BJ (cell line): ENCODE data around the gene MTHFD1L. TPM values are rescaled to one million over a fixed set of nuclear protein-coding genes. Genes with fewer than 3 reads are reported as not detected.
A peak's percentile ranks its signal among the peaks of the same experiment; 100 is the strongest.

Experiments
- CTCF ChIA-PET: fragments of 350-600 bp; formaldehyde crosslinking; extraction: SDS; loops from one replicate; lab custom pipeline; 2021; ENCODE audit warnings: antibody characterized with exemption, inconsistent platforms; lab: Yijun Ruan, JAX
- POLR2A ChIA-PET: fragments of 300-600 bp; sonication (Branson Sonifier 250); formaldehyde crosslinking; extraction: SDS; loops from one replicate; lab custom pipeline; 2021; ENCODE audit warnings: antibody characterized with exemption; lab: Charles Lee
- DNase-seq: peaks from one replicate; pipeline ENCODE4 v3.0.0-alpha.2; 2011; ENCODE audit warnings: low read depth
- H3K27me3 ChIP-seq: 2 replicates; pipeline ENCODE4 v1.6.0; 2011; ENCODE audit warnings: low read length; ENCODE audit not compliant: control insufficient read depth, insufficient read depth
- H3K36me3 ChIP-seq: 2 replicates; pipeline ENCODE4 v1.5.1; 2011; ENCODE audit warnings: low read length; ENCODE audit not compliant: control insufficient read depth, insufficient read depth
- H3K4me3 ChIP-seq: 2 replicates; pipeline ENCODE4 v1.5.1; 2011; ENCODE audit warnings: low read depth, mild to moderate bottlenecking, control low read depth, low read length
- polyA plus RNA-seq: library from polyadenylated mRNA; depleted of rRNA; stranded (reverse); fragments of >200 nt; gene quantifications from 2 replicates; pipeline ENCODE4 v1.2.3, GENCODE V29; 2011
- TF ChIP-seq, protein P1 (sequence below): IDR thresholded peaks from 2 replicates; pipeline ENCODE4 v1.5.1; 2011; ENCODE audit warnings: low read depth, mild to moderate bottlenecking, control low read depth, inconsistent platforms, low read length, moderate library complexity; ENCODE audit not compliant: insufficient read depth

MTHFD1L gene
- polyA plus RNA-seq, 1 experiment = 58.9 TPM

DNA sequence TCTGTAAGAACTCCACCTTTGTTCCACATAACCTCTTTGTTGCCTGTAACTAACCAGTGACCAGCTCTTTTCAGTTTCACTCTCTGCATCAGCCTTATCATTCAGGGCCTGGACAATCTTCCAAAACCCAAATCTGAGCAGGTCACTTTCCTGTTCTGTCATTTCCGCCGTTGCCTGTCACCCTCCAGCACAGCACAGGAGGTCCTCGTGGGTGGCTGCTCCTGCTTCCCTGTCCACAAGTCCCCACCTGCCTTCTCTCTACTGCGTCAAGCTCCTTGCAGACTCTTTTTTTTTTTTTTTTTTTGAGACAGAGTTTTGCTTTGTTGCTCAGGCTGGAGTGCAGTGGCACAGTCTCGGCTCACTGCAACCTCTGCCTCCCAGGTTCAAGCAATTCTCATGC is 73.9 kb downstream of the MTHFD1L start:
- no peak overlapping the region for H3K4me3 ChIP-seq
- TF ChIP-seq, protein P1, sequence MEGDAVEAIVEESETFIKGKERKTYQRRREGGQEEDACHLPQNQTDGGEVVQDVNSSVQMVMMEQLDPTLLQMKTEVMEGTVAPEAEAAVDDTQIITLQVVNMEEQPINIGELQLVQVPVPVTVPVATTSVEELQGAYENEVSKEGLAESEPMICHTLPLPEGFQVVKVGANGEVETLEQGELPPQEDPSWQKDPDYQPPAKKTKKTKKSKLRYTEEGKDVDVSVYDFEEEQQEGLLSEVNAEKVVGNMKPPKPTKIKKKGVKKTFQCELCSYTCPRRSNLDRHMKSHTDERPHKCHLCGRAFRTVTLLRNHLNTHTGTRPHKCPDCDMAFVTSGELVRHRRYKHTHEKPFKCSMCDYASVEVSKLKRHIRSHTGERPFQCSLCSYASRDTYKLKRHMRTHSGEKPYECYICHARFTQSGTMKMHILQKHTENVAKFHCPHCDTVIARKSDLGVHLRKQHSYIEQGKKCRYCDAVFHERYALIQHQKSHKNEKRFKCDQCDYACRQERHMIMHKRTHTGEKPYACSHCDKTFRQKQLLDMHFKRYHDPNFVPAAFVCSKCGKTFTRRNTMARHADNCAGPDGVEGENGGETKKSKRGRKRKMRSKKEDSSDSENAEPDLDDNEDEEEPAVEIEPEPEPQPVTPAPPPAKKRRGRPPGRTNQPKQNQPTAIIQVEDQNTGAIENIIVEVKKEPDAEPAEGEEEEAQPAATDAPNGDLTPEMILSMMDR = no peak
- no peak for DNase-seq
- POLR2A ChIA-PET = interaction anchor here (0.6 kb wide), 1 partner anchor 32 kb away, joined by 4 read pairs; no protein-coding TSS in a partner anchor
- CTCF ChIA-PET = no interaction called here
- no peaks in the 10 kb centered on the region for H3K27me3 ChIP-seq
- peaks cover 9% of the 10 kb centered on the region for H3K36me3 ChIP-seq

DNA sequence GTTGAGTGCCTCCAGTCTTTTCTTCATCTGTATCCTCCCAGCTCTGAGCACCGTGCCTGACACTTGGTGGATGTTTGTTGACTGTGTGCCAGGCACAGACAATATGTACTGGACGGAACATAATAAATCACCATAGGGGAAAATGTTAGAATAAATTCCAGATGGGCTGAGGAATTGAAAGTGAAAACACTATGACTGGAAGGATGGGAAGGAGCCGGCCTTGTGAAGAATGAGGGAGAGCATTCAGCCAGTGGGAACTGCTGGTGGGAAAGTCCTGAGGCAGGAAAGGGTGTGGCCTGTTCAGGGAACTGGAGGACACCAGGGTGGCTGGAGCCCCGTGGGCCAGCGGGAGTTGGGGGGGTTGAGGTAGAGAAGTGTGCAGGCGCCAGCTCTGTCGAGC is 75.4 kb downstream of the MTHFD1L start:
- DNase-seq = peak; percentile 87
- no peak overlapping the region for H3K4me3 ChIP-seq
- no peaks in the 10 kb centered on the region for H3K27me3 ChIP-seq
- POLR2A ChIA-PET = no interaction called here
- peaks cover 15% of the 10 kb centered on the region for H3K36me3 ChIP-seq
- CTCF ChIA-PET = interaction anchor here (0.7 to 1.4 kb wide), 2 partner anchors 11 to 124 kb away, joined by 3 to 4 read pairs; no protein-coding TSS in a partner anchor
- TF ChIP-seq, protein P1 = no peak

DNA sequence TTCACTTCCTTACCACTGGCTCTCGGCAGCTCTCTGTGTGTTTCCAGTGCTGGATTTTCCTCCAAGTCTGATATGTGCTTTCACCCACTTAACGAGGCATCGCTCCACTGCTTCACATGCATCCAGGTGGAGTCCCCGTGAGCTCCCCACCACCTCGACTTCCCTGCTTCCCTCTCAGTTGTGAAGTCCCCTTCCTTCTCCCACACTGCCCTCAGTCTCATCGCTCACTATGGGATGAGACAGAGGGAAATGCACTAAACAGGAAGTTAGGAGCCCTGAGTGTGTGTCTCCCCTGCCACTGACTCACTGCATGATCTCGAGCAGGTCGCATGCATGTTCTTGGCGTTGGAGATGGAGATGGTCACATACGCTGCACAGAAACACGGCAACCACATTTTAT is 84.0 kb downstream of the MTHFD1L start:
- CTCF ChIA-PET = interaction anchor here (2.0 kb wide), 1 partner anchor 58 kb away, joined by 4 read pairs; no protein-coding TSS in a partner anchor
- H3K36me3 ChIP-seq = peaks cover 32% of the 10 kb centered on the region

DNA sequence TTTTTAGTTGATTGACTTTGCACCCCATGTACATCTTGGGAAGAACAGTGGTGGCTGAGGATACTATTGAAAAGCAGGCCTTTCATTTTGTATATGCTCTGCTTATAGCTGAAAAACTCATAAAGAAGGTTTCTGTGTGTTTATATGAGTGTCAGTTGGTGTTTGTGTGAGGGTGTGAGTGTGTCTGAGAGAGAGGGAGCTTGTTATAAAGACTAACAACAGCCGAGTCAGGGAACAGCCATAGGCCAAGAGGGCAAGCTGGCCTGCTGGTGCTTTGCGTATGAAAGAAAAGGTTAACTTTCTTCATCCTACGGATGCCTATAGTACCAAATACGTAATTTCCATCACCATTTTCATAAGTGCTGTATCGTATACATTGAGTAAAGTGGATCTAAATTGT is 88.3 kb downstream of the MTHFD1L start:
- POLR2A ChIA-PET = no interaction called here
- CTCF ChIA-PET = no interaction called here
- TF ChIP-seq, protein P1 = no peak

More for the DNA sequence above, 84.0 kb downstream of the MTHFD1L start:
- Histone ChIP-seq H3K27me3 (no peaks in the 10 kb centered on the region), H3K4me3 (no peak overlapping the region)
- no peak for DNase-seq
- TF ChIP-seq, protein P1 = no peak
- POLR2A ChIA-PET = interaction anchor here (0.6 kb wide), 1 partner anchor 401 kb away, joined by 3 read pairs; no protein-coding TSS in a partner anchor

DNA sequence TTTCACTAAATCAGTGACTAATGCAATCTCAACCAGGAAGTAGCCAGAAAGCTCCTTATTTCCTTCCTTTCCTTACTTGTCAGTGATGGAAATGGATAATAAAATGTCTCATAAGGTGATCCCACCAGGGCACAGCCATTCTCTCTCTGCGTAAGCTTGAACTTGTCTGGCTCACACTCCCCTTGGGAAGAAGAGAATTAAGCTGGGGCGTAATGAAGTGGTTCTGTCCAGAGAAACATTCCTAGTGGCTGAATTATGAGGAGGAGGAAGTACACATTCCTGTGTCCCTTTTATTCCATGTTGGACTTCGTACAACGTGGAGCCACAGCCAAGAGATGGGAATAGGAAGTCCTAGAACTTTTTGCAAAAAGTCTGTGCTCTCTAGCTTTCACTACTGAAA is 93.7 kb downstream of the MTHFD1L start:
- no peak for DNase-seq
- TF ChIP-seq, protein P1 = no peak
- ChIA-PET CTCF (interaction anchor here (0.6 to 1.5 kb wide), 5 partner anchors 17 to 366 kb away, joined by 3 to 5 read pairs (median 3); no protein-coding TSS in a partner anchor), POLR2A (no interaction called here)
- Histone ChIP-seq H3K36me3 (peaks cover 13% of the 10 kb centered on the region), H3K4me3 (no peak overlapping the region), H3K27me3 (no peaks in the 10 kb centered on the region)

More for the DNA sequence above, 88.3 kb downstream of the MTHFD1L start:
- H3K4me3 ChIP-seq = no peak overlapping the region
- no peaks in the 10 kb centered on the region for H3K27me3 ChIP-seq
- no peak for DNase-seq
- H3K36me3 ChIP-seq = peaks cover 26% of the 10 kb centered on the region
